ENCODE measurements around the gene OXSM. TPM values are rescaled to one million over a fixed set of nuclear protein-coding genes. Genes with fewer than 3 reads are reported as not detected.

The OXSM gene
- total and polyA plus RNA-seq, 10 of the 15 experiments (the other 5 are each of a cell fraction or from before 2014, with no cell fraction given), result 12.9 to 37.5 (median 22.1) TPM

DNA sequence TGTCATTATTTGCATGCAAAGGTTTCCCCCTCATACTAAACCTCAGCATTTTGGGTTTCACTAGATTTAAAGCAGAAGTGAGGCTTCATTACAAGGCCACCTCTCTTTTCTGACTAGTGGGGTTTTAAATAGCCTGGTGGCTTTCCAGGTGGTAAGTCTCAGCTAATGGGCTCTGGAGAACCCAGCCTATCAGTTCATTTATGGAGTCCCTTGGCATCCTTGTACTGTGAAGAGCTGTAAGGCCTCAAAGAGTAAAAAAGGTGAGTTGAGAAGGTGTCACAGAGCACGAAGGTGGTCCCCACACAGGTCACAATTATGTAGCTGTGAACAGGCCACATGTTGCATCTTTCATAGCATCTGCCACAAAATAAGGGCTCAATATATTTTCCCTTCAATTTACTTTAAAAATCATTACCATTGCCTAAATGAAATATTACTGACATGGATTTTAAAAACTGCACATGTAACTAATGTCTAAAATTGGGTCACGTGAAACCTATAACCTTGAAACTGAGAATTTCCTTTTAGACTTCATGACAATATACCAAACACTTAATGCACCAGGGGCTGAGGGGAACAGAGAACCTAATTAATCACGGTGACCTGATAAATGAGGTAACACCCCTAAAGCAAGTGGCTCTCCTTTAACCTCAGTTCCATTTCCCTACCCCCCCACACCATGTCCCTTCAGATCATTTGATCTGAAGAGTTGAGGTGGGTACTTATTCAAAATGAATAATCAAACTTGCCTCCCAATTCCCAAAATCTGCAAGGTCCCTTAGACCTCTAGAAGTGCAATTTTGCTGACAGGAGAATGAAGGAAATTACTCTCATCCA lies 7.9 kb upstream of the OXSM start:
- ChIA-PET SMC1A (ENCODE audit: uncharacterized antibody, unreplicated experiment) (interaction anchor here (0.9 to 2.5 kb wide), 8 partner anchors 10 to 134 kb away, joined by 3 to 8 read pairs (median 5); no protein-coding TSS in a partner anchor), POLR2A (interaction anchor here (0.5 to 1.8 kb wide), 3 partner anchors 11 to 125 kb away, joined by 3 to 4 read pairs (median 4); no protein-coding TSS in a partner anchor), RAD21 (ENCODE audit: unreplicated experiment) (interaction anchor here (0.5 to 1.2 kb wide), 7 partner anchors 11 to 134 kb away, joined by 3 to 4 read pairs (median 3); no protein-coding TSS in a partner anchor), CTCF (interaction anchor here (1.0 to 1.3 kb wide), 3 partner anchors 9 to 121 kb away, joined by 3 read pairs; no protein-coding TSS in a partner anchor)
- H3K9ac ChIP-seq (ENCODE audit: control insufficient read depth, insufficient read depth, low read length), result peak overlapping the region; percentile 86
- peak overlapping the region; percentile 86 for H3K27ac ChIP-seq (ENCODE audit: control insufficient read depth, insufficient read depth)
- peaks cover 5% of the 10 kb centered on the region; the same call in 2 of the 3 replicates for H3K9me3 ChIP-seq (replicated peaks; ENCODE audit: control insufficient read depth, insufficient read depth, low read length)
- H4K20me1 ChIP-seq (ENCODE audit: control insufficient read depth, insufficient read depth), result no peaks in the 10 kb centered on the region
- H3K4me2 ChIP-seq (ENCODE audit: control insufficient read depth, insufficient read depth), result peak overlapping the region; percentile 80
- peak overlapping the region; percentile 79 for H3K4me3 ChIP-seq
- intact Hi-C loops (cut with micrococcal nuclease; ENCODE audit: unreplicated experiment) (loop anchor here (1.0 to 2.0 kb wide), 2 partner anchors 13 to 119 kb away; no protein-coding TSS in a partner anchor), in situ Hi-C loops (cut with MboI) (loop anchor here (5.0 to 25.0 kb wide), 2 partner anchors 115 to 1845 kb away; partner anchors contain the start of gene NR1D2)
- DNase-seq (ENCODE audit: low read depth, low spot score), result peak; percentile 68
- H3K79me2 ChIP-seq (ENCODE audit: control insufficient read depth, insufficient read depth, low read length), result peaks cover 44% of the 10 kb centered on the region
- H2AFZ ChIP-seq (ENCODE audit: control insufficient read depth, low read depth, low read length), result no peak overlapping the region
- 4% methylated on average over 3 of the region's 3 CpGs for WGBS (ENCODE audit: insufficient coverage, insufficient replicate concordance, low lambda C conversion rate, missing lambda C conversion rate)
- ATAC-seq, result peak; percentile 72
- H3K4me1 ChIP-seq (ENCODE audit: control insufficient read depth, insufficient read depth, low read length), result peaks cover 10% of the 10 kb centered on the region
- H3K36me3 ChIP-seq (ENCODE audit: control insufficient read depth in 2 of 2, insufficient read depth in 2 of 2, low read length in 1 of 2), result peaks cover 2 to 10% of the 10 kb centered on the region in 2 experiments; a peak in 2 of 4 replicates
- TSS peak; percentile 63 for BruUV-seq (replicated peaks)
- peak; percentile 35 for FAIRE-seq
- H3K27me3 ChIP-seq (replicated peaks in 1 of 2; ENCODE audit: control insufficient read depth in 2 of 2, insufficient read depth in 2 of 2, low read length in 1 of 2), result no peaks in the 10 kb centered on the region
- TF ChIP-seq POLR2A (IDR thresholded peaks at IDR 0.05; ENCODE audit: low read depth, low read length) (peak; percentile 47; the same call in 1 of the 2 replicates), KDM1A (IDR thresholded peaks at IDR 0.05; ENCODE audit: borderline replicate concordance) (no peak), NR2C2 (IDR thresholded peaks at IDR 0.05; ENCODE audit: borderline replicate concordance, control insufficient read depth, insufficient read length, low read depth) (no peak), STAT1 (conservative IDR thresholded peaks at IDR 0.05) (no peak), SRF (IDR thresholded peaks at IDR 0.05; ENCODE audit: low read depth in 2 of 2, low read length in 2 of 2) (no peak), HCFC1 (IDR thresholded peaks at IDR 0.05; ENCODE audit: low read length) (no peak), ZSCAN29 (IDR thresholded peaks at IDR 0.05) (no peak)
- TF ChIP-seq, protein P1, sequence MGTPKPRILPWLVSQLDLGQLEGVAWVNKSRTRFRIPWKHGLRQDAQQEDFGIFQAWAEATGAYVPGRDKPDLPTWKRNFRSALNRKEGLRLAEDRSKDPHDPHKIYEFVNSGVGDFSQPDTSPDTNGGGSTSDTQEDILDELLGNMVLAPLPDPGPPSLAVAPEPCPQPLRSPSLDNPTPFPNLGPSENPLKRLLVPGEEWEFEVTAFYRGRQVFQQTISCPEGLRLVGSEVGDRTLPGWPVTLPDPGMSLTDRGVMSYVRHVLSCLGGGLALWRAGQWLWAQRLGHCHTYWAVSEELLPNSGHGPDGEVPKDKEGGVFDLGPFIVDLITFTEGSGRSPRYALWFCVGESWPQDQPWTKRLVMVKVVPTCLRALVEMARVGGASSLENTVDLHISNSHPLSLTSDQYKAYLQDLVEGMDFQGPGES (IDR thresholded peaks at IDR 0.05), result no peak
- TF ChIP-seq, protein P2, sequence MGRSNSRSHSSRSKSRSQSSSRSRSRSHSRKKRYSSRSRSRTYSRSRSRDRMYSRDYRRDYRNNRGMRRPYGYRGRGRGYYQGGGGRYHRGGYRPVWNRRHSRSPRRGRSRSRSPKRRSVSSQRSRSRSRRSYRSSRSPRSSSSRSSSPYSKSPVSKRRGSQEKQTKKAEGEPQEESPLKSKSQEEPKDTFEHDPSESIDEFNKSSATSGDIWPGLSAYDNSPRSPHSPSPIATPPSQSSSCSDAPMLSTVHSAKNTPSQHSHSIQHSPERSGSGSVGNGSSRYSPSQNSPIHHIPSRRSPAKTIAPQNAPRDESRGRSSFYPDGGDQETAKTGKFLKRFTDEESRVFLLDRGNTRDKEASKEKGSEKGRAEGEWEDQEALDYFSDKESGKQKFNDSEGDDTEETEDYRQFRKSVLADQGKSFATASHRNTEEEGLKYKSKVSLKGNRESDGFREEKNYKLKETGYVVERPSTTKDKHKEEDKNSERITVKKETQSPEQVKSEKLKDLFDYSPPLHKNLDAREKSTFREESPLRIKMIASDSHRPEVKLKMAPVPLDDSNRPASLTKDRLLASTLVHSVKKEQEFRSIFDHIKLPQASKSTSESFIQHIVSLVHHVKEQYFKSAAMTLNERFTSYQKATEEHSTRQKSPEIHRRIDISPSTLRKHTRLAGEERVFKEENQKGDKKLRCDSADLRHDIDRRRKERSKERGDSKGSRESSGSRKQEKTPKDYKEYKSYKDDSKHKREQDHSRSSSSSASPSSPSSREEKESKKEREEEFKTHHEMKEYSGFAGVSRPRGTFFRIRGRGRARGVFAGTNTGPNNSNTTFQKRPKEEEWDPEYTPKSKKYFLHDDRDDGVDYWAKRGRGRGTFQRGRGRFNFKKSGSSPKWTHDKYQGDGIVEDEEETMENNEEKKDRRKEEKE (IDR thresholded peaks at IDR 0.05), result no peak
- TF ChIP-seq, protein P3, sequence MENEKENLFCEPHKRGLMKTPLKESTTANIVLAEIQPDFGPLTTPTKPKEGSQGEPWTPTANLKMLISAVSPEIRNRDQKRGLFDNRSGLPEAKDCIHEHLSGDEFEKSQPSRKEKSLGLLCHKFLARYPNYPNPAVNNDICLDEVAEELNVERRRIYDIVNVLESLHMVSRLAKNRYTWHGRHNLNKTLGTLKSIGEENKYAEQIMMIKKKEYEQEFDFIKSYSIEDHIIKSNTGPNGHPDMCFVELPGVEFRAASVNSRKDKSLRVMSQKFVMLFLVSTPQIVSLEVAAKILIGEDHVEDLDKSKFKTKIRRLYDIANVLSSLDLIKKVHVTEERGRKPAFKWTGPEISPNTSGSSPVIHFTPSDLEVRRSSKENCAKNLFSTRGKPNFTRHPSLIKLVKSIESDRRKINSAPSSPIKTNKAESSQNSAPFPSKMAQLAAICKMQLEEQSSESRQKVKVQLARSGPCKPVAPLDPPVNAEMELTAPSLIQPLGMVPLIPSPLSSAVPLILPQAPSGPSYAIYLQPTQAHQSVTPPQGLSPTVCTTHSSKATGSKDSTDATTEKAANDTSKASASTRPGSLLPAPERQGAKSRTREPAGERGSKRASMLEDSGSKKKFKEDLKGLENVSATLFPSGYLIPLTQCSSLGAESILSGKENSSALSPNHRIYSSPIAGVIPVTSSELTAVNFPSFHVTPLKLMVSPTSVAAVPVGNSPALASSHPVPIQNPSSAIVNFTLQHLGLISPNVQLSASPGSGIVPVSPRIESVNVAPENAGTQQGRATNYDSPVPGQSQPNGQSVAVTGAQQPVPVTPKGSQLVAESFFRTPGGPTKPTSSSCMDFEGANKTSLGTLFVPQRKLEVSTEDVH (IDR thresholded peaks at IDR 0.05; ENCODE audit: low read depth, partially characterized antibody), result no peak
